T-helper 17 cell (primary cell): ENCODE measurements around the gene RNASE4. TPM values are rescaled to one million over a fixed set of nuclear protein-coding genes. Genes with fewer than 3 reads are reported as not detected.
"Not testable (repeated sequence)": the region's sequence is repeated elsewhere in the genome, so short reads cannot be mapped to it uniquely, and the experiment has no call there.

Experiments
- ATAC-seq: fragments of 150-1000 bp; cut with Tn5 transposase; 2 replicates; pipeline ENCODE4 v1.10.0; 2021; ENCODE audit warnings: mild to moderate bottlenecking, moderate library complexity
- DNase-seq, 3 donors: peaks; one replicate each; pipeline versions ENCODE4 v3.0.0 to v3.0.0-alpha.2; 2020 to 2021
- H3K9me3 ChIP-seq: one replicate; pipeline ENCODE4 v1.7.0; 2013; ENCODE audit warnings: low read length, mild to moderate bottlenecking; ENCODE audit not compliant: control insufficient read depth, poor library complexity, severe bottlenecking
- H3K27ac Mint-ChIP-seq: one replicate; pipeline ENCODE4 v1.8.0; 2022; ENCODE audit warnings: mild to moderate bottlenecking, moderate library complexity, mixed read lengths
- H3K27me3 Mint-ChIP-seq: one replicate; pipeline ENCODE4 v1.8.0; 2022; ENCODE audit warnings: mixed read lengths
- H3K36me3 Mint-ChIP-seq: one replicate; pipeline ENCODE4 v1.8.0; 2022; ENCODE audit warnings: low read depth, mixed read lengths
- H3K4me1 Mint-ChIP-seq: one replicate; pipeline ENCODE4 v1.8.0; 2022; ENCODE audit warnings: mild to moderate bottlenecking, mixed read lengths
- H3K4me3 Mint-ChIP-seq: one replicate; pipeline ENCODE4 v1.8.0; 2022; ENCODE audit warnings: mild to moderate bottlenecking, moderate library complexity, mixed read lengths
- total RNA-seq, 4 donors: library from RNA in 2 of 4; stranded (reverse) in 2 of 4; gene quantifications; one replicate each; pipeline ENCODE4 v1.2.3 and lab custom pipeline; 2022 to 2026

RNASE4 gene
- total RNA-seq, 2 donors from 2014 or later: 0.63 TPM; not detected in 1

GRCh38 chr14:20696764-20697163 is 12.4 kb downstream of the RNASE4 start:
- H3K4me1 Mint-ChIP-seq: peaks cover 4% of the 10 kb centered on the region
- no peak overlapping the region for H3K4me3 Mint-ChIP-seq
- no peaks in the 10 kb centered on the region for H3K9me3 ChIP-seq
- DNase-seq (no peak), ATAC-seq (no peak)
- H3K27me3 Mint-ChIP-seq: no peaks in the 10 kb centered on the region
- H3K36me3 Mint-ChIP-seq: no peaks in the 10 kb centered on the region
- H3K27ac Mint-ChIP-seq: no peak overlapping the region

GRCh38 chr14:20697273-20698017 is 13.1 kb downstream of the RNASE4 start:
- no peak overlapping the region for H3K27ac Mint-ChIP-seq
- ATAC-seq (peak; percentile 83), DNase-seq (peak; percentile 32 to 50 (median 42))
- H3K36me3 Mint-ChIP-seq: no peaks in the 10 kb centered on the region
- no peak overlapping the region for H3K4me3 Mint-ChIP-seq
- H3K27me3 Mint-ChIP-seq: no peaks in the 10 kb centered on the region
- H3K4me1 Mint-ChIP-seq: peaks cover 4% of the 10 kb centered on the region
- no peaks in the 10 kb centered on the region for H3K9me3 ChIP-seq

GRCh38 chr14:20698018-20698329 is 13.6 kb downstream of the RNASE4 start:
- H3K27me3 Mint-ChIP-seq: no peaks in the 10 kb centered on the region
- peaks cover 4% of the 10 kb centered on the region for H3K4me1 Mint-ChIP-seq

GRCh38 chr14:20698934-20699333 is 14.6 kb downstream of the RNASE4 start:
- no peaks in the 10 kb centered on the region for H3K36me3 Mint-ChIP-seq
- no peak overlapping the region for H3K4me3 Mint-ChIP-seq
- no peak for DNase-seq
- H3K9me3 ChIP-seq: no peaks in the 10 kb centered on the region
- ATAC-seq: no peak
- peaks cover 4% of the 10 kb centered on the region for H3K4me1 Mint-ChIP-seq
- H3K27ac Mint-ChIP-seq: no peak overlapping the region
- no peaks in the 10 kb centered on the region for H3K27me3 Mint-ChIP-seq

More at GRCh38 chr14:20698018-20698329, 13.6 kb downstream of the RNASE4 start:
- no peaks in the 10 kb centered on the region for H3K9me3 ChIP-seq
- Mint-ChIP-seq H3K27ac (no peak overlapping the region), H3K36me3 (no peaks in the 10 kb centered on the region), H3K4me3 (no peak overlapping the region)
- ATAC-seq (no peak), DNase-seq (no peak)

GRCh38 chr14:20699931-20700330 is 15.6 kb downstream of the RNASE4 start:
- no peaks in the 10 kb centered on the region for H3K36me3 Mint-ChIP-seq
- DNase-seq: no peak
- no peaks in the 10 kb centered on the region for H3K9me3 ChIP-seq
- no peak overlapping the region for H3K27ac Mint-ChIP-seq
- H3K27me3 Mint-ChIP-seq: no peaks in the 10 kb centered on the region
- ATAC-seq: no peak
- H3K4me3 Mint-ChIP-seq: no peak overlapping the region
- peaks cover 4% of the 10 kb centered on the region for H3K4me1 Mint-ChIP-seq

- H3K27me3 Mint-ChIP-seq, H3K9me3 ChIP-seq, ATAC-seq, H3K4me1 Mint-ChIP-seq, DNase-seq, H3K4me3 Mint-ChIP-seq, H3K27ac Mint-ChIP-seq, H3K36me3 Mint-ChIP-seq: not testable (repeated sequence)
Measured at GRCh38 chr14:20700965-20701364, 16.6 kb downstream of the RNASE4 start.

- Mint-ChIP-seq H3K4me3 (no peak overlapping the region), H3K4me1 (no peaks in the 10 kb centered on the region)
- DNase-seq: no peak
Measured at GRCh38 chr14:20706657-20707355, 22.4 kb downstream of the RNASE4 start.

GRCh38 chr14:20707622-20708021 is 23.3 kb downstream of the RNASE4 start:
- no peaks in the 10 kb centered on the region for H3K9me3 ChIP-seq
- ATAC-seq: no peak
- no peak for DNase-seq
- Mint-ChIP-seq H3K4me3 (no peak overlapping the region), H3K27ac (no peak overlapping the region), H3K4me1 (no peaks in the 10 kb centered on the region), H3K27me3 (peaks cover 4% of the 10 kb centered on the region), H3K36me3 (no peaks in the 10 kb centered on the region)

More at GRCh38 chr14:20706657-20707355, 22.4 kb downstream of the RNASE4 start:
- H3K36me3 Mint-ChIP-seq: no peaks in the 10 kb centered on the region
- H3K27me3 Mint-ChIP-seq: peaks cover 4% of the 10 kb centered on the region
- H3K9me3 ChIP-seq: no peaks in the 10 kb centered on the region
- no peak for ATAC-seq
- no peak overlapping the region for H3K27ac Mint-ChIP-seq

- DNase-seq (no peak), ATAC-seq (no peak)
- H3K27ac Mint-ChIP-seq: no peak overlapping the region
- no peaks in the 10 kb centered on the region for H3K9me3 ChIP-seq
- H3K4me3 Mint-ChIP-seq: no peak overlapping the region
- peaks cover 25% of the 10 kb centered on the region for H3K27me3 Mint-ChIP-seq
- H3K36me3 Mint-ChIP-seq: no peaks in the 10 kb centered on the region
- H3K4me1 Mint-ChIP-seq: peaks cover 2% of the 10 kb centered on the region
Measured at GRCh38 chr14:20711261-20711660, 26.9 kb downstream of the RNASE4 start.

GRCh38 chr14:20711685-20712084 is 27.3 kb downstream of the RNASE4 start:
- H3K9me3 ChIP-seq: no peaks in the 10 kb centered on the region
- no peak for DNase-seq
- Mint-ChIP-seq H3K4me1 (peaks cover 2% of the 10 kb centered on the region), H3K4me3 (no peak overlapping the region), H3K27ac (no peak overlapping the region), H3K27me3 (peaks cover 27% of the 10 kb centered on the region), H3K36me3 (no peaks in the 10 kb centered on the region)
- ATAC-seq: no peak

GRCh38 chr14:20712904-20713303 is 28.5 kb downstream of the RNASE4 start:
- peaks cover 39% of the 10 kb centered on the region for H3K27me3 Mint-ChIP-seq
- H3K4me1 Mint-ChIP-seq: peaks cover 2% of the 10 kb centered on the region
- no peak overlapping the region for H3K4me3 Mint-ChIP-seq
- H3K9me3 ChIP-seq: no peaks in the 10 kb centered on the region
- DNase-seq (no peak), ATAC-seq (no peak)
- no peaks in the 10 kb centered on the region for H3K36me3 Mint-ChIP-seq
- H3K27ac Mint-ChIP-seq: no peak overlapping the region

GRCh38 chr14:20714593-20715250 is 30.4 kb downstream of the RNASE4 start:
- Mint-ChIP-seq H3K27ac (no peak overlapping the region), H3K27me3 (peaks cover 50% of the 10 kb centered on the region), H3K4me3 (no peak overlapping the region), H3K4me1 (peaks cover 2% of the 10 kb centered on the region), H3K36me3 (no peaks in the 10 kb centered on the region)
- no peaks in the 10 kb centered on the region for H3K9me3 ChIP-seq
- DNase-seq (no peak), ATAC-seq (no peak)

- Mint-ChIP-seq H3K4me3 (no peak overlapping the region), H3K27ac (no peak overlapping the region), H3K27me3 (peaks cover 73% of the 10 kb centered on the region), H3K4me1 (peaks cover 6% of the 10 kb centered on the region), H3K36me3 (peaks cover 4% of the 10 kb centered on the region)
- H3K9me3 ChIP-seq: no peaks in the 10 kb centered on the region
- DNase-seq (no peak), ATAC-seq (no peak)
Measured at GRCh38 chr14:20719777-20720176, 35.4 kb downstream of the RNASE4 start.
